Neural cell (in vitro differentiated cells): ENCODE data around the gene ZNF771. TPM values are rescaled to one million over a fixed set of nuclear protein-coding genes. Genes with fewer than 3 reads are reported as not detected.

Experiments used
- H2AFZ ChIP-seq: fragments of 200-600, 300-800 bp; sonication (generic), shearing (Covaris generic); 2 replicates; pipeline ENCODE4 v1.6.0; 2014; ENCODE audit warnings: low read depth, mild to moderate bottlenecking, antibody characterized with exemption, low read length, moderate library complexity
- H3F3A ChIP-seq: fragments of 200-600 bp; shearing (Covaris generic); 2 replicates; pipeline ENCODE4 v1.6.1; 2016; ENCODE audit warnings: mild to moderate bottlenecking, moderate library complexity, mixed read lengths, antibody characterized with exemption, low read length; ENCODE audit not compliant: insufficient read depth, poor library complexity, severe bottlenecking
- H3K27ac ChIP-seq: fragments of 200-600, 300-800 bp; sonication (generic), shearing (Covaris generic); 2 replicates; pipeline ENCODE4 v1.5.1; 2014; ENCODE audit warnings: mild to moderate bottlenecking, low read length, moderate library complexity
- H3K27me3 ChIP-seq: fragments of 300-800, 200-600 bp; sonication (generic), shearing (Covaris generic); 2 replicates; pipeline ENCODE4 v1.6.0; 2014; ENCODE audit warnings: mild to moderate bottlenecking, low read depth, low read length, moderate library complexity; ENCODE audit not compliant: insufficient read depth
- H3K36me3 ChIP-seq: fragments of 300-800, 200-600 bp; sonication (generic), shearing (Covaris generic); 2 replicates; pipeline ENCODE4 v1.5.1; 2014; ENCODE audit warnings: mild to moderate bottlenecking, antibody characterized with exemption, low read length, moderate library complexity; ENCODE audit not compliant: insufficient read depth
- H3K4me2 ChIP-seq: fragments of 300-800, 200-600 bp; sonication (generic), shearing (Covaris generic); 2 replicates; pipeline ENCODE4 v1.6.0; 2014; ENCODE audit warnings: mild to moderate bottlenecking, low read length
- H3K4me3 ChIP-seq: fragments of 300-800, 200-600 bp; sonication (generic), shearing (Covaris generic); 2 replicates; pipeline ENCODE4 v1.5.1; 2014; ENCODE audit warnings: mild to moderate bottlenecking, low read length, moderate library complexity
- H3K79me2 ChIP-seq: fragments of 200-600 bp; shearing (Covaris generic); replicated peaks from 2 replicates; pipeline ENCODE4 v1.6.0; 2014; ENCODE audit warnings: mild to moderate bottlenecking, low read length, moderate library complexity; ENCODE audit not compliant: insufficient read depth
- H3K9ac ChIP-seq: fragments of 300-800, 200-600 bp; sonication (generic), shearing (Covaris generic); 2 replicates; pipeline ENCODE4 v1.6.1; 2016; ENCODE audit warnings: mild to moderate bottlenecking, low read length, mixed read lengths
- H3K9me2 ChIP-seq: fragments of 200-600 bp; shearing (Covaris generic); 2 replicates; pipeline ENCODE4 v1.6.1; 2016; ENCODE audit warnings: mild to moderate bottlenecking, low read length, mixed read lengths; ENCODE audit not compliant: insufficient read depth
- H3K9me3 ChIP-seq: fragments of 200-600, 300-800 bp; sonication (generic), shearing (Covaris generic); 2 replicates; pipeline ENCODE4 v1.6.1; 2016; ENCODE audit warnings: mild to moderate bottlenecking, mixed run types, low read length, moderate library complexity, mixed read lengths
- H4K20me1 ChIP-seq: fragments of 200-600 bp; shearing (Covaris generic); 2 replicates; pipeline ENCODE4 v1.6.1; 2016; ENCODE audit warnings: mild to moderate bottlenecking, mixed run types; ENCODE audit not compliant: insufficient read depth
- CTCF ChIP-seq: fragments of 450-650 bp; IDR thresholded peaks from 2 replicates; pipeline ENCODE4 v1.5.1; 2014; ENCODE audit warnings: antibody characterized with exemption, mild to moderate bottlenecking, moderate library complexity; ENCODE audit not compliant: poor library complexity, severe bottlenecking
- EP300 ChIP-seq: fragments of 450-650 bp; conservative IDR thresholded peaks from 2 replicates; pipeline ENCODE4 v1.6.1; 2014; ENCODE audit warnings: antibody characterized with exemption, mild to moderate bottlenecking, moderate library complexity; ENCODE audit not compliant: poor library complexity, severe bottlenecking
- EZH2 ChIP-seq: fragments of 200-600, 300-800 bp; shearing (Covaris generic), sonication (generic); IDR thresholded peaks from 2 replicates; pipeline ENCODE4 v1.6.1; 2014; ENCODE audit warnings: antibody characterized with exemption, low read length, borderline replicate concordance, mild to moderate bottlenecking; ENCODE audit not compliant: insufficient read depth, poor library complexity, severe bottlenecking
- MXI1 ChIP-seq: fragments of 450-650 bp; conservative IDR thresholded peaks from 2 replicates; pipeline ENCODE4 v1.6.1; 2014; ENCODE audit warnings: antibody characterized with exemption, mild to moderate bottlenecking; ENCODE audit not compliant: poor library complexity, severe bottlenecking
- POLR2AphosphoS5 ChIP-seq: IDR thresholded peaks from 2 replicates; pipeline ENCODE4 v1.6.1; 2012
- RAD21 ChIP-seq: fragments of 450-650 bp; conservative IDR thresholded peaks from 2 replicates; pipeline ENCODE4 v1.6.1; 2014; ENCODE audit warnings: antibody characterized with exemption, mild to moderate bottlenecking, moderate library complexity
- REST ChIP-seq: IDR thresholded peaks from 2 replicates; pipeline ENCODE4 v1.6.1; 2012; ENCODE audit warnings: borderline replicate concordance
- SMC3 ChIP-seq: fragments of 450-650 bp; conservative IDR thresholded peaks from 2 replicates; pipeline ENCODE4 v1.6.1; 2014; ENCODE audit warnings: antibody characterized with exemption, mild to moderate bottlenecking, moderate library complexity; ENCODE audit not compliant: poor library complexity
- TAF1 ChIP-seq: IDR thresholded peaks from 2 replicates; pipeline ENCODE4 v1.6.1; 2012; ENCODE audit warnings: low read depth
- polyA plus RNA-seq: library from polyadenylated mRNA; depleted of rRNA; stranded (reverse); fragments of >200 nt; gene quantifications from 2 replicates; pipeline ENCODE4 v1.2.3, GENCODE V29; 2014

ZNF771 gene
- polyA plus RNA-seq, 1 donor from 2014 or later = 11.7 TPM

DNA sequence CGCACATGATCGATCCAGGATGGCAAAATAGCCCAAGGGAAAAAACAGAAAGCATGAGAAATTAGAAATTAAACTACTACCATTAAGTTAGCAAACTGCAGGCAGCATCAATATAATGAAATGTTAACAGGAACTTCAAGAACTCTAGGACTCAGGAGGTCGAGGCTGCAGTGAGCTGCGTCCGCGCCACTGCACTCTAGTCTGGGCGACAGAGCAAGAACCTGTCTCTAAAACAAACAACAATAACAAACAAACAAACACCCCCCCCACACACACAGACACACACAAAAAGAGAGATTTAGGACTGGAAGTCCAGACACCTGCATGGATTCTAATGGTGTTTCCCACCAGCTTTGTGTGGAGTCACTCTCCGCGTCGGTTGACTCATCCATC is 38.8 kb downstream of the ZNF771 start:
- Histone ChIP-seq H3K79me2 (no peaks in the 10 kb centered on the region), H3K4me2 (peak overlapping the region; percentile 66), H3F3A (no peaks in the 10 kb centered on the region), H3K36me3 (no peaks in the 10 kb centered on the region), H3K27me3 (no peaks in the 10 kb centered on the region), H3K9me2 (no peaks in the 10 kb centered on the region), H2AFZ (peak overlapping the region; percentile 43), H3K9me3 (no peaks in the 10 kb centered on the region), H4K20me1 (no peaks in the 10 kb centered on the region), H3K9ac (peak overlapping the region; percentile 89), H3K27ac (peak overlapping the region; percentile 90), H3K4me3 (peak overlapping the region; percentile 78)
- TF ChIP-seq SMC3 = no peak
- no peak for TF ChIP-seq TAF1
- no peak for TF ChIP-seq EZH2
- TF ChIP-seq MXI1 = no peak
- no peak for TF ChIP-seq EP300
- no peak for TF ChIP-seq POLR2AphosphoS5
- no peak for TF ChIP-seq CTCF
- no peak for TF ChIP-seq RAD21
- no peak for TF ChIP-seq REST

DNA sequence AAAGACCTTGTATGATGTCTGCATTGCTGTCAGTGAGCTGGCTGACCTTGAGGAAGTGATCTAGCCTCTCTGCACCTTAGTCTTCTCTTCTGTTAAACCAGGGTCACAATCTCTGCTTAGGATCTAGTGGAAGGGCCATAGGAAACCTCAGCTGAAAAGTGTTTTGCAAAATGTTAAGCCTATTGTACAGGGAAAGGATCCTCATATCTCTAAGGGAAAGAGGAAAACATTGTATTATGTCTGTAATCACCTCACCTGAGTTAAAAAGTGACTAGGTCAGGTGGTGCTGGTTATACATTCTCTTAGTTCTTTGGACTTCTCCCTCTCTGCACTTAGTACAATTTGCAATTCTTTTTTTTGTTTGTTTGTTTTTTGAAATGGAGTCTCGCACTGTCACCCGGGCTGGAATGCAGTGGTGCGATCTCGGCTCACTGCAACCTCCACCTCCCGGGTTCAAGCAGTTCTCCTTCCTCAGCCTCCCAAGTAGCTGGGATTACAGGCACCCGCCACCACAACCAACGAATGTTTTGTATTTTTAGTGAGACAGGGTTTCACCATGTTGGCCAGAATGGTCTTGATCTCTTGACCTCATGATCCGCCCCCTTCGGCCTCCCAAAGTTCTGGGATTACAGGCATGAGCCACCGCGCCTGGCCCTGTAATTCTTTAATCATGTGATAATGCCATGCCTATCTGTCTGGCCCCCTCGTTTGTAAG is 40.3 kb downstream of the ZNF771 start:
- Histone ChIP-seq H2AFZ (no peak overlapping the region), H3F3A (no peaks in the 10 kb centered on the region), H3K27ac (no peak overlapping the region), H3K9me2 (no peaks in the 10 kb centered on the region), H3K36me3 (no peaks in the 10 kb centered on the region), H4K20me1 (no peaks in the 10 kb centered on the region), H3K9ac (no peak overlapping the region), H3K4me2 (no peak overlapping the region), H3K4me3 (no peak overlapping the region), H3K79me2 (no peaks in the 10 kb centered on the region), H3K27me3 (no peaks in the 10 kb centered on the region), H3K9me3 (no peaks in the 10 kb centered on the region)
- no peak for TF ChIP-seq SMC3

DNA sequence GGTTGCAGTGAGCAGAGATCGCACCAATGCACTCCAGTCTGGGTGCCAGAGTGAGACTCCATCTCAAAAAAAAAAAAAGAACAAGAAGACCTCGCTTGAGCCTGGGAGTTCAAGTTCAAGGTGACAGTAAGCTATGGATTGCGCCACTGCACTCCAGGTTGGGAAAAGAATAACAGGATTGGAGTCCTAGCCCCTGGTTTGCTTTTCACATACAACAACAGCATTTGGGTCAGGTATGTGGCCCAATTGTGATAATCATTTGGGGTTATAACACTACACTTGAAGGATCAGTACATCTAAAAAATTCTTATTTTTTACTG is 41.7 kb downstream of the ZNF771 start:
- Histone ChIP-seq H3K79me2 (no peaks in the 10 kb centered on the region), H3K27ac (no peak overlapping the region), H3K9ac (no peak overlapping the region), H3K36me3 (no peaks in the 10 kb centered on the region), H3K4me2 (no peak overlapping the region), H3K27me3 (no peaks in the 10 kb centered on the region), H4K20me1 (no peaks in the 10 kb centered on the region), H3F3A (no peaks in the 10 kb centered on the region), H3K9me3 (no peaks in the 10 kb centered on the region), H3K9me2 (no peaks in the 10 kb centered on the region), H2AFZ (no peak overlapping the region), H3K4me3 (no peak overlapping the region)
- TF ChIP-seq EZH2 = no peak
- TF ChIP-seq CTCF = no peak
- TF ChIP-seq SMC3 = no peak
- TF ChIP-seq TAF1 = no peak
- no peak for TF ChIP-seq POLR2AphosphoS5
- TF ChIP-seq MXI1 = no peak
- TF ChIP-seq REST = no peak
- no peak for TF ChIP-seq RAD21
- no peak for TF ChIP-seq EP300
